ENCODE measurements around the gene RASL11B.

RASL11B gene

DNA sequence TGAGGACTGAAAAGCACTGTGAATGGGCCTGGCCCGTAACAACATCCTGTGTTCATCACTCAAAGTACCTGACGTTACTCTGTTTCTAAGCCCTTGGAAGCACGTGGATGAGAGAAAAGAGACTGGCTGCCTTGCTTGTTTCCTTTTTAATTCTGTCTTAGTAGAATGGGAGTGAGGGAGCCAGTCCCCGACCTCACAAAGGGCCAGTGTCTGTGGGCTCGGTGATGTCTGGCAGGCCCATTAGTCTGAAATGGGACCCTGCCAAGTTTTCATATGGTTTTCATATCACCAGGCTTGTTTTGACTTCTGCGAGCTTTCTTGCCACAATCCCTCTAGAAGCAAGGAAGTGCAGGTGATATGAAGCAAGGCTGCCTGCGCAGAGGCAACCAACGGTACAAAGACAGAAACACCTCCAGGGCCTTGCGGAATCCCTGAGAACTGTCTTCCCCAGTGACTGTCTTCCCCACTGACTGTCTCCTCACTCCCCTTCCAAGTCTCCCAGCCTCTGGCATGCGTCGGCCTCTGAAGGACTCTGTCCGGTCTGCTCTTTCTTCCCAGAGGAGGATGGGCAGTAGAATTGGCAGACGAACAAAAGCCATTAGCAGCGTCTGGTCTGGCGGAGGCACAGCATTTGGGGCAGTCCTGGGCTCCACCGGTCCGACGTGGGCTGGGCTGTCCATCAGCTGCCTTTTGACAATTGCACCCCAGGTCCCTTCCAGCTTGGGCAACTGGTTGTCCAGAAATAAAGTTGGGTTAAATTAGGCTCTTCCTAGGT is 20.2 kb upstream of the RASL11B start:
- no peak overlapping the region for H3K23ac ChIP-seq (ENCODE audit: low read length)
- no peak overlapping the region for H3K9ac ChIP-seq (ENCODE audit: low read length)
- no peak overlapping the region for H3K4me2 ChIP-seq (ENCODE audit: low read length)
- H3K4ac ChIP-seq (ENCODE audit: low read depth, low read length) = peak overlapping the region; percentile 40
- H3K79me1 ChIP-seq (ENCODE audit: low read length) = no peaks in the 10 kb centered on the region
- peak overlapping the region; percentile 0 for H3K56ac ChIP-seq (ENCODE audit: low read length)
- no CpG with 5 or more reads among the region's 18 CpGs for WGBS (ENCODE audit: extremely low coverage, insufficient coverage, low lambda C conversion rate)
- no peak overlapping the region for H4K8ac ChIP-seq (ENCODE audit: low read depth, low read length)
- no peak overlapping the region for H2AK5ac ChIP-seq (ENCODE audit: low read length)
- no peak overlapping the region for H3K27ac ChIP-seq (ENCODE audit: low read depth, low read length)
- no peaks in the 10 kb centered on the region for H3K79me2 ChIP-seq (ENCODE audit: control insufficient read depth, insufficient read depth, low read length)
- no peak for DNase-seq
- no peak overlapping the region for H2BK5ac ChIP-seq (ENCODE audit: low read length)
- H3K4me3 ChIP-seq (ENCODE audit: low read length) = no peak overlapping the region
- H3K27me3 ChIP-seq (ENCODE audit: insufficient read depth, low read length, poor library complexity) = no peaks in the 10 kb centered on the region
- H2BK120ac ChIP-seq (ENCODE audit: low read depth, low read length) = peak overlapping the region; percentile 5
- no peak overlapping the region for H3K18ac ChIP-seq (ENCODE audit: low read length)
- no peaks in the 10 kb centered on the region for H3K36me3 ChIP-seq (ENCODE audit: control insufficient read depth, insufficient read depth, low read length)
- no peak overlapping the region for H4K5ac ChIP-seq (ENCODE audit: low read length)
- peaks cover 25% of the 10 kb centered on the region for H3K4me1 ChIP-seq (ENCODE audit: control insufficient read depth, low read depth, low read length)
- H2BK15ac ChIP-seq (replicated peaks; ENCODE audit: low read depth) = peak overlapping the region; percentile 25

DNA sequence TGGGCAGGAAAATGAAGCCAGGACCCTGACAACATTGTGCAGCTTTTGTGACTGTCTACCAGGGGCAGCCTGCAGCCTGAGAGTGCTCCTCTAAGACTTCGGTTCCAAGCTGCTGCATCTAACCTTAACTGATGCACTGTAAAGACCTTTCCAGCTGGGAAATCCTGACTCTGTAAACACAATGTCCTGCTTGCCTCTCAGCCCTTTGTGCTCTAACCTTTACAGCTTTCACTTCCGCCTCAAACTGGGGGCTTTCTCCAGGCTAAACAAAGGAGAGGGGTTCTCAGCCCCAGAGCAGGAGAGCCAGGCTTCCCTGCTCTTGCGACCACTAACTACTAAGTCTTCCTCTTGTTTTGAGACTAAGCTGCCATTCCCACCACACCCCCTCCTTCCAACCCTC is 19.3 kb upstream of the RASL11B start:
- H3K27ac ChIP-seq (ENCODE audit: low read depth, low read length) = no peak overlapping the region
- H3K79me2 ChIP-seq (ENCODE audit: control insufficient read depth, insufficient read depth, low read length) = no peaks in the 10 kb centered on the region
- H3K4me2 ChIP-seq (ENCODE audit: low read length) = no peak overlapping the region
- H3K79me1 ChIP-seq (ENCODE audit: low read length) = no peaks in the 10 kb centered on the region
- H3K18ac ChIP-seq (ENCODE audit: low read length) = no peak overlapping the region
- peak overlapping the region; percentile 64 for H4K5ac ChIP-seq (ENCODE audit: low read length)
- H3K4ac ChIP-seq (ENCODE audit: low read depth, low read length) = no peak overlapping the region
- no peak overlapping the region for H2AK5ac ChIP-seq (ENCODE audit: low read length)
- no peak overlapping the region for H4K8ac ChIP-seq (ENCODE audit: low read depth, low read length)
- no peak overlapping the region for H2BK5ac ChIP-seq (ENCODE audit: low read length)
- WGBS (ENCODE audit: extremely low coverage, insufficient coverage, low lambda C conversion rate) = no CpG with 5 or more reads among the region's 3 CpGs
- no peak overlapping the region for H2BK120ac ChIP-seq (ENCODE audit: low read depth, low read length)
- H2BK15ac ChIP-seq (replicated peaks; ENCODE audit: low read depth) = no peak overlapping the region
- H3K36me3 ChIP-seq (ENCODE audit: control insufficient read depth, insufficient read depth, low read length) = no peaks in the 10 kb centered on the region
- H3K9ac ChIP-seq (ENCODE audit: low read length) = no peak overlapping the region
- H3K4me1 ChIP-seq (ENCODE audit: control insufficient read depth, low read depth, low read length) = peaks cover 20% of the 10 kb centered on the region
- DNase-seq = no peak
- H3K56ac ChIP-seq (ENCODE audit: low read length) = peak overlapping the region; percentile 17
- no peak overlapping the region for H3K4me3 ChIP-seq (ENCODE audit: low read length)
- no peaks in the 10 kb centered on the region for H3K27me3 ChIP-seq (ENCODE audit: insufficient read depth, low read length, poor library complexity)
- no peak overlapping the region for H3K23ac ChIP-seq (ENCODE audit: low read length)

- H3K23ac ChIP-seq (ENCODE audit: low read length) = no peak overlapping the region
- no peak overlapping the region for H3K9ac ChIP-seq (ENCODE audit: low read length)
- no peak overlapping the region for H4K8ac ChIP-seq (ENCODE audit: low read depth, low read length)
- H3K18ac ChIP-seq (ENCODE audit: low read length) = no peak overlapping the region
- no peaks in the 10 kb centered on the region for H3K27me3 ChIP-seq (ENCODE audit: insufficient read depth, low read length, poor library complexity)
- H2BK120ac ChIP-seq (ENCODE audit: low read depth, low read length) = no peak overlapping the region
- H3K79me1 ChIP-seq (ENCODE audit: low read length) = no peaks in the 10 kb centered on the region
- no peak overlapping the region for H4K5ac ChIP-seq (ENCODE audit: low read length)
- H3K79me2 ChIP-seq (ENCODE audit: control insufficient read depth, insufficient read depth, low read length) = no peaks in the 10 kb centered on the region
- H3K4ac ChIP-seq (ENCODE audit: low read depth, low read length) = no peak overlapping the region
- H2AK5ac ChIP-seq (ENCODE audit: low read length) = no peak overlapping the region
- no peak overlapping the region for H2BK15ac ChIP-seq (replicated peaks; ENCODE audit: low read depth)
- no CpG with 5 or more reads among the region's 2 CpGs for WGBS (ENCODE audit: extremely low coverage, insufficient coverage, low lambda C conversion rate)
- H3K36me3 ChIP-seq (ENCODE audit: control insufficient read depth, insufficient read depth, low read length) = no peaks in the 10 kb centered on the region
- no peak overlapping the region for H3K27ac ChIP-seq (ENCODE audit: low read depth, low read length)
- H3K56ac ChIP-seq (ENCODE audit: low read length) = no peak overlapping the region
- DNase-seq = no peak
- no peak overlapping the region for H3K4me2 ChIP-seq (ENCODE audit: low read length)
- peaks cover 17% of the 10 kb centered on the region for H3K4me1 ChIP-seq (ENCODE audit: control insufficient read depth, low read depth, low read length)
- H3K4me3 ChIP-seq (ENCODE audit: low read length) = no peak overlapping the region
- H2BK5ac ChIP-seq (ENCODE audit: low read length) = no peak overlapping the region
Observed at GRCh38 chr4:52843351-52843750, 18.8 kb upstream of the RASL11B start.

DNA sequence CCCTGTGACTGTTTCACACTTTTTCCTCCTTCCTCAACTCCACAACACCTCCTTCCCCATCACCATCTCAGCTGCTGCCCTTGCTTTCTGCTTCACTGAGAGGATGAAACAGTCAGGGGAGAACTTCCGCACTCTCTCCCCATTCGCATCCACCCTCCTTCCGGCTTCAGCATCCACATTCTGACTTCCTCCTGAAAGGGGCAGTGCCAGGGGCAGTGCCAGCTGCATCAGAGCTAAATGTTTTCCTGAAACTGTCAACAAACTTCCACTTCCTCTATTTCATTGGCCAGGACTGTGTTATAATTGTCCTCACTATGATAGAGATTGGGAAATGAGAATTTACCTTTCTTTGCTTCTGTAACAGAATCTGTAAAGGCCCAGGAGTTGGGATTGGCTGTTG is 18.2 kb upstream of the RASL11B start:
- no peak overlapping the region for H4K5ac ChIP-seq (ENCODE audit: low read length)
- no peak overlapping the region for H3K9ac ChIP-seq (ENCODE audit: low read length)
- H4K8ac ChIP-seq (ENCODE audit: low read depth, low read length) = no peak overlapping the region
- no peaks in the 10 kb centered on the region for H3K27me3 ChIP-seq (ENCODE audit: insufficient read depth, low read length, poor library complexity)
- H3K18ac ChIP-seq (ENCODE audit: low read length) = no peak overlapping the region
- no peak overlapping the region for H3K23ac ChIP-seq (ENCODE audit: low read length)
- no peaks in the 10 kb centered on the region for H3K79me2 ChIP-seq (ENCODE audit: control insufficient read depth, insufficient read depth, low read length)
- H3K4ac ChIP-seq (ENCODE audit: low read depth, low read length) = no peak overlapping the region
- H2AK5ac ChIP-seq (ENCODE audit: low read length) = peak overlapping the region; percentile 39
- H2BK15ac ChIP-seq (replicated peaks; ENCODE audit: low read depth) = no peak overlapping the region
- H3K27ac ChIP-seq (ENCODE audit: low read depth, low read length) = no peak overlapping the region
- no peak overlapping the region for H3K4me2 ChIP-seq (ENCODE audit: low read length)
- no peak overlapping the region for H3K4me3 ChIP-seq (ENCODE audit: low read length)
- no peaks in the 10 kb centered on the region for H3K79me1 ChIP-seq (ENCODE audit: low read length)
- H3K36me3 ChIP-seq (ENCODE audit: control insufficient read depth, insufficient read depth, low read length) = no peaks in the 10 kb centered on the region
- no peak for DNase-seq
- WGBS (ENCODE audit: extremely low coverage, insufficient coverage, low lambda C conversion rate) = no CpG with 5 or more reads among the region's 3 CpGs
- no peak overlapping the region for H2BK5ac ChIP-seq (ENCODE audit: low read length)
- H2BK120ac ChIP-seq (ENCODE audit: low read depth, low read length) = no peak overlapping the region
- H3K4me1 ChIP-seq (ENCODE audit: control insufficient read depth, low read depth, low read length) = peaks cover 15% of the 10 kb centered on the region
- no peak overlapping the region for H3K56ac ChIP-seq (ENCODE audit: low read length)

DNA sequence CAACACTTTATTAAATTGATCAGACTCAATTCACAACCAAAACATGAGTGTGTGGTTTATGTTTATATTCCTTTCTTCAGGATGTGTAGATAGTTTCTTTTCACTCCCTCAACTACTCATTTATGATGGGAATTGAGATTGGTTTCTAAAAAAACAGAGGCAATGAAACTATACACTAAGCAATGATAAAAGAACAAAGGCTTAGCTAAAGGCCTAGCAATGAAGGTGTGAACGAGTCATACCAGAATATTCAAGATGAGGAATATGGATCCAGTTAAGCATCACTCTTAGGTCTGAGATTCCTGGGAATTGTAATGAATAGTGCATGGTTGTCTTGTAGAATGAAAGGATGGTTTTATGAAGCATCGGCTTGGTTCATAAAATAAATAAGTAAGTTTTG is 17.5 kb upstream of the RASL11B start:
- H4K5ac ChIP-seq (ENCODE audit: low read length) = no peak overlapping the region
- no peaks in the 10 kb centered on the region for H3K79me1 ChIP-seq (ENCODE audit: low read length)
- no peak overlapping the region for H2BK5ac ChIP-seq (ENCODE audit: low read length)
- no peaks in the 10 kb centered on the region for H3K27me3 ChIP-seq (ENCODE audit: insufficient read depth, low read length, poor library complexity)
- no peaks in the 10 kb centered on the region for H3K79me2 ChIP-seq (ENCODE audit: control insufficient read depth, insufficient read depth, low read length)
- no peak overlapping the region for H2BK15ac ChIP-seq (replicated peaks; ENCODE audit: low read depth)
- no peak overlapping the region for H3K56ac ChIP-seq (ENCODE audit: low read length)
- no peak overlapping the region for H2AK5ac ChIP-seq (ENCODE audit: low read length)
- H2BK120ac ChIP-seq (ENCODE audit: low read depth, low read length) = no peak overlapping the region
- DNase-seq = no peak
- no peak overlapping the region for H3K23ac ChIP-seq (ENCODE audit: low read length)
- WGBS (ENCODE audit: extremely low coverage, insufficient coverage, low lambda C conversion rate) = no CpG with 5 or more reads among the region's 2 CpGs
- no peak overlapping the region for H3K4ac ChIP-seq (ENCODE audit: low read depth, low read length)
- H3K4me3 ChIP-seq (ENCODE audit: low read length) = no peak overlapping the region
- H3K36me3 ChIP-seq (ENCODE audit: control insufficient read depth, insufficient read depth, low read length) = no peaks in the 10 kb centered on the region
- H3K4me2 ChIP-seq (ENCODE audit: low read length) = no peak overlapping the region
- H3K9ac ChIP-seq (ENCODE audit: low read length) = no peak overlapping the region
- H3K27ac ChIP-seq (ENCODE audit: low read depth, low read length) = no peak overlapping the region
- H3K18ac ChIP-seq (ENCODE audit: low read length) = no peak overlapping the region
- H3K4me1 ChIP-seq (ENCODE audit: control insufficient read depth, low read depth, low read length) = peaks cover 10% of the 10 kb centered on the region
- H4K8ac ChIP-seq (ENCODE audit: low read depth, low read length) = no peak overlapping the region

GRCh38 chr4:52846502-52846901 is 15.6 kb upstream of the RASL11B start:
- no peaks in the 10 kb centered on the region for H3K79me1 ChIP-seq (ENCODE audit: low read length)
- no peak overlapping the region for H4K8ac ChIP-seq (ENCODE audit: low read depth, low read length)
- H3K4me1 ChIP-seq (ENCODE audit: control insufficient read depth, low read depth, low read length) = peaks cover 6% of the 10 kb centered on the region
- H3K79me2 ChIP-seq (ENCODE audit: control insufficient read depth, insufficient read depth, low read length) = no peaks in the 10 kb centered on the region
- no peak overlapping the region for H3K4me2 ChIP-seq (ENCODE audit: low read length)
- WGBS (ENCODE audit: extremely low coverage, insufficient coverage, low lambda C conversion rate) = no CpG with 5 or more reads among the region's 2 CpGs
- H4K5ac ChIP-seq (ENCODE audit: low read length) = no peak overlapping the region
- no peak overlapping the region for H3K56ac ChIP-seq (ENCODE audit: low read length)
- no peak overlapping the region for H2AK5ac ChIP-seq (ENCODE audit: low read length)
- no peak overlapping the region for H3K4me3 ChIP-seq (ENCODE audit: low read length)
- H3K36me3 ChIP-seq (ENCODE audit: control insufficient read depth, insufficient read depth, low read length) = no peaks in the 10 kb centered on the region
- no peaks in the 10 kb centered on the region for H3K27me3 ChIP-seq (ENCODE audit: insufficient read depth, low read length, poor library complexity)
- no peak overlapping the region for H2BK120ac ChIP-seq (ENCODE audit: low read depth, low read length)
- no peak overlapping the region for H3K9ac ChIP-seq (ENCODE audit: low read length)
- DNase-seq = no peak
- peak overlapping the region; percentile 23 for H2BK15ac ChIP-seq (replicated peaks; ENCODE audit: low read depth)
- peak overlapping the region; percentile 14 for H3K18ac ChIP-seq (ENCODE audit: low read length)
- H3K4ac ChIP-seq (ENCODE audit: low read depth, low read length) = no peak overlapping the region
- H3K23ac ChIP-seq (ENCODE audit: low read length) = no peak overlapping the region
- no peak overlapping the region for H3K27ac ChIP-seq (ENCODE audit: low read depth, low read length)
- H2BK5ac ChIP-seq (ENCODE audit: low read length) = no peak overlapping the region

All from mesendoderm (in vitro differentiated cells).